NCI-H460 (cell line): ENCODE measurements around the gene SLC25A24. TPM values are rescaled to one million over a fixed set of nuclear protein-coding genes. Genes with fewer than 3 reads are reported as not detected.
"Not testable (repeated sequence)": the region's sequence is repeated elsewhere in the genome, so short reads cannot be mapped to it uniquely, and the experiment has no call there.

Experiments
- DNase-seq: peaks from one replicate; pipeline ENCODE4 v3.0.0-alpha.2; 2016; ENCODE audit warnings: low read depth; ENCODE audit errors: extremely low read depth
- total RNA-seq: library from RNA; depleted of rRNA; stranded (reverse); fragments of >200 nt; shearing (Covaris generic); gene quantifications from 2 replicates; pipeline ENCODE4 v1.2.3, GENCODE V29; 2014

Gene SLC25A24
- total RNA-seq, 1 experiment from 2014 or later = 38.3 TPM

DNA sequence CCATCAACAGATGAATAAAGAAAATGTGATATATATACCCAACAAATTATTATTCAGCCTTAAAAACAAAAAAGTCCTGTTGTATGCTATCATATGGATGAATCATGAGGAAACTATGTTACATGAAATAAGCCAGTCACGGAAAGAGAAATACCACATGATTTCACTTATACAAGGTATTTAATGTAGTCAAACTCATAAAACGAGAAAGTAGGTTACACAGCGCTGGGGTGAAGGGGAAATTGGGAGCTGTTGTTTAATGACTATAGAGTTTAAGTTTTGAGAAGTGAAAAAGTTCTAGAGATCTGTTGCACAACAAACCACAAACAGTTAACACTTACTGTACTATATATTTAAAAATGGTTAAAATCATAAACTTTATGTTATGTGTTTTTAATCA, 58.5 kb downstream of the SLC25A24 start:
- DNase-seq = no peak

DNA sequence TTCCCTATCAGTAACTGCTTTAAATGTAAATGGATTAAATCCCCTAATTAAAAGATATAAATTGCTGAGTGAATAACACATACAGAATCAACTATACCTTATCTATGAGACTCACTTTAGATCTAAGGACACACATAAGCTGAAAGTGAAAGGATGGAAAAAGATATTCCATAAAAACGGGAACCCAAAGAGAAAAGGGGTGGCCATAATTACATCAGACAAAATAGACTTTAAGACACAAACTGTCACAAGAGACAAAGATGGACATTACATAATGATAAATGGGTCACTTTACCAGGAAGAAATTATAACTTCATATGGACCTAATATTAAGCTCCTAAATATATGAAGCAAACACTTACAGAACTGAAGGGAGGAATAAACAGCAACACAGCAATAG, 59.2 kb downstream of the SLC25A24 start:
- no peak for DNase-seq

DNA sequence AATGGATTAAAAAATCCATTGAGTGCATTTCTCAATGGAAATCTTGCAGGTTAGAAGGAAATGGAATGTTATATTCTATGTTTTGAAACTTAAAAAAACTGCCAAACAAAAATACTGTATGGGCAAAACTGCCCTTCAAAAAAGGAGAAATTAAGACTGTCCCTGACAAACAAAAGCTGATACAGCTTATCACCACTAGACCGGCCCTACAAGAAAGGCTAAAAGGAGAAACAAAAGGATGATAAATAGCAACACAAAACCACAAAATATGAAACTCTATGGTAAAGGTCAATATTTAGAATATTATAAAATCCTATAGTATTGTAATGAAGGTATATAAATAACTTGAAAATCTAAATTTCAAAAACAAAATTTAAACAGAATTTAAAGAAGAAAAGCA, 60.0 kb downstream of the SLC25A24 start:
- no peak for DNase-seq

DNA sequence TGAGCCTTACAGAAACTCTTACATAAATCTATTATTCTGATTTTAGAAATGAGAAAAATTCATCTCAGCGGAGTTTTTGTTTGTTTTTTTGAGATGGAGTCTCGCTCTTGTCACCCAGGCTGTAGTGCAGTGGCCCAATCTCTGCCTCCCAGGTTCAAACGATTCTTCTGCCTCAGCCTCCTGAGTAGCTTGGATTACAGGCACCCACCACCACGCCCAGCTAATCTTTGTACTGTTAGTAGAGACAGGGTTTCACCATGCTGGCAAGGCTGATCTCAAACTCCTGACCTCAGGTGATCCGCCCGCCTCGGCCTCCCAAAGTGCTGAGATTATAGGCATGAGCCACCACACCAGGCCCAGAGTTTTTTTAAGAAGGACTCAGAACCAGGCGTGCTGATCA, 60.6 kb downstream of the SLC25A24 start:
- DNase-seq = not testable (repeated sequence)

DNA sequence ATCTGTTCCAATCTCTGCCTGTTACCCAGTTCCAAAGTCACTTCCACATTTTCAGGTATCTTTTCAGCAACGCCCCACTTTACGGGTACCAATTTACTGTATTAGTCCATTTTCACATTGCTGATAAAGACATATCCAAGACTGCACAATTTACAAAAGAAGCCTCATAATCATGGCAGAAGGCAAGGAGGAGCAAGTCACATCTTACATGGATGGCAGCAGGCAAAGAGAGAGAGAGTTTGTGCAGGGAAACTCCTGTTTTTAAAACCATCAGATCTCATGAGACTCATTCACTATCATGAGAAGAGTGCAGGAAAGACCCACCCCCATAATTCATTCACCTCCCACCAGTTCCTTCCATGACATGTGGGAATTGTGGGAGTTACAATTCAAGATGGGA, 67.0 kb downstream of the SLC25A24 start:
- DNase-seq = not testable (repeated sequence)

DNA sequence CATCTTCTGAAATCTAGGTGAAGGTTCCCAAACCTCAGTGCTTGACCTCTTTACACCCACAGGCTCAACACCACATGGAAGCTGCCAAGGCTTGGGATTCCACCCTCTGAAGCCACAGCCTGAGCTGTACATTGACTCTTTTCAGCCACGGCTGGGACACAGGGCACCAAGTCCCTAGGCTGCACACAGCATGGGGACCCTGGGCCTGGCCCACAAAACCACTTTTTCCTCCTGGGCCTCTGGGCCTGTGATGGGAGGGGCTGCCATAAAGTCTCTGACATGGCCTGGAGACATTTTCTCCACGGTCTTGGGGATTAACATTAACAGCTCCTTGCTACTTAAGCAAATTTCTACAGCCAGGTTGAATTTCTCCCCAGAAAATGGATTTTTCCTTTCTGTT, 67.8 kb downstream of the SLC25A24 start:
- not testable (repeated sequence) for DNase-seq

DNA sequence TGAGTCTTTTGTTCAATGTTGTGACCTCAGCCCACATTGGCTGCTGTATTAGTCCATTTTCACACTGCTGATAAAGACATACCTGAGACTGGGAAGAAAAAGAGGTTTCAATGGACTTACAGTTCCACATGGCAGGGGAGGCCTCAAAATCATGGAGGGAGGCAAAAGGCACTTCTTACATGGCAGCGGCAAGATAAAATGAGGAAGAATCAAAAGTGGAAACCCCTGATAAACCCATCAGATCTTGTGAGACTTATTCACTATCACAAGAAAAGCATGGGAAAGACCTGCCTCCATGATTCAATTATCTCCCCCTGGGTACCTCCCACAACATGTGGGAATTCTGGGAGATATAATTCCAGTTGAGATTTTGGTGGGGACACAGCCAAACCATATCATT, 68.9 kb downstream of the SLC25A24 start:
- DNase-seq = not testable (repeated sequence)

DNA sequence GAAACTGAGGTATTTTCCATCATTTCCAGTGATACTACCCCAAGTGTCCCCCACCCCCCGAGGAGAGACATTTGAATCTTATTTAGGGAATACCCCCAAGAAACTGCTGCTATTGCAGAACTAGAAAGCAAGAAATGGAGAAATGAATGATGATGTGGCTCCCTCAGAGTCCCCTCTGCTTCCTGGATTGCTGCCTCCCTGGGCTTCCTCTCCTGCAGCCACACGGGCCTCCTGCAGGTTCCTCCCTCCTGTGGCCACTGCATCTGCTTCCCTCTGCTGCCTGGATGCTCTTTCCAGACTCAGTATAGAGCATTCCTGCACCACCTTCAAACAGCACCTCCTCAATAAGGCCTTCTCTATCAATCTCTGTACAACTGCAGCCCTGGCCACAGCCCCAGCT, 69.3 kb downstream of the SLC25A24 start:
- DNase-seq = no peak

DNA sequence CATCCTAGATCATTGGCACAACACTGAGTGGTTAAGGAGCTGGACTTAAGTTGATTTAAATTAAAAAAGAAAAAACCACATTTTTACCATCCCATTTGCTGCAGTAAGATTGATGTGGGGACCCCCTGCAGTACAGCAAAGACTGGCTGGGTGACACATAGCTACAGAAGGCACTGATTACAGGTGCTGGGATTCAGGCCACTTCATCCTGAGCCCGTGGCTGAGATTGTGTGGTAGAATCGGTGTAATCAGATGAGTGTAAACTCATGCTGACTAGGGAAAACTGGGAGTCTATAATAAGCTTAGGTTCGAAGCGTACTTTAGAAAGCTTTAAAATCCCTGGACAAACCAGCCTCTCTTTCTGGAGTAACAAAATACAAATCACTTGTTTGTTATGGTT, 70.1 kb downstream of the SLC25A24 start:
- no peak for DNase-seq

DNA sequence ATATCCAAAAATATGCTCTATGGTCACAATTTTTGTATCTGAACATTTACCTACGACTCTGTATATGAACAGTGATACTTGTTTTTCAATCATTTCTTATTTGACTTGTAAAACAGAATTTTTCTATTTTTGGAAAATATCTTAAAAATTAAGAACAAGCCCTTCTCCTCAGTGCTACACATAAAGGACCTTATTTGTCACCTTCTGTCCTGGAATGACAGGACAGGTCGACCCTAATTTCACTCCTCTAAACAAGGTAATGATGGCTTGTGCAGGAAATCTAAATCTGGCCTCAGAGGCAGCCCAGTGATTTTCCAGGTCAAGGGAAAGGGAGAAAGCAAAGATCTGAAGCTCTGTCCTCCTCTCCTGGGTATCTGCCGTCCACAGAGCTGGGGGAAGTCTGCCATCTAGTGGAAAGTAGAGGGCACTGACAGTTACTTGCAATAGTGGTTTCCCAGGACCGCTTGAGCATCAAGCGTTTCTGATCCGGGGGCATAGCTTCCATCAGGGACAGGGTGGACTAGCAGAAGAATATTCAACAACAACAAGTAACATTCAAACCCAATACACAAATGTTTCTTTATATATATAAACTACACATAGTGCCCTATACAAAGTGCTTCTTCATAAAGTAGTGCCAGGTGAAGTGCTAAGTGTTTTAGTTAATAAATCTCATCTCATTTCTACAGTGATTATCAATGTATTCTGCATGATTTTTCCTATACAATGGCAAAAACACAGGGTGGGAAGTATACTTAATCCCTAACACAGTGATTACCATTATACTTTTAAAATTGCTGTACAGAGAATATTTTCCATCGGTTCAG, 74.6 kb downstream of the SLC25A24 start:
- DNase-seq = peak; percentile 57

DNA sequence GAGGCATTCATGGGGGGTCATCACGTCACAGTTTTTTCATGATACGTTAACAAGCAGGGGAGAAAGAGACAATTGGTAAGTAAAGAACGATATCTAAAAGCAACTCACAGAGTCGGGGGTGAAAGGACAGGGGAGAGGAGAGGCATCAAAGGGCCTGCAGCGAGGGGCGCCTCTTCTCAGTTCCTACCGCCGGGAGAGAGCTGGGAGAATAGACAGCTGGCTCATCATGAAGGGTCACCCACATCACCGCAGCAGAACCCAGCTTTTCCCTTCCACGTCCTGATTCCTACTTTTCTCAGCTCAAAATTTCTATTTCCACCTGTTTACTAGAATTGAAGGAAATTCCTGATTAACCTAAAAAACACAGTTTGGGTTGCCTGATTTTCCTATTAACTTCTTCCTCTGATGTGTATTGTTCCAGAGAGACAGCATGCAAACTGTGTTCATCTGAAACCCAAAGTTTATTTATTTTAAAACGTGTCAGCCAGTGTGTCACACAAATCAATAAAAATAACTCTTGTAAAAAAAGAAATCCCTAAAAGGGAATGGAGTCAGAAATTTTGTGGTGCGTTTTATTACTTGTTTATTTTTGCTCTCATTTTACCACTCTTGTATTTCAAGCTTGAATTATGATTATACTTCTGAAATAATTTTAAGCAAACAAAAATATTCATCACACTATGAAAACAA, 75.4 kb downstream of the SLC25A24 start:
- no peak for DNase-seq

DNA sequence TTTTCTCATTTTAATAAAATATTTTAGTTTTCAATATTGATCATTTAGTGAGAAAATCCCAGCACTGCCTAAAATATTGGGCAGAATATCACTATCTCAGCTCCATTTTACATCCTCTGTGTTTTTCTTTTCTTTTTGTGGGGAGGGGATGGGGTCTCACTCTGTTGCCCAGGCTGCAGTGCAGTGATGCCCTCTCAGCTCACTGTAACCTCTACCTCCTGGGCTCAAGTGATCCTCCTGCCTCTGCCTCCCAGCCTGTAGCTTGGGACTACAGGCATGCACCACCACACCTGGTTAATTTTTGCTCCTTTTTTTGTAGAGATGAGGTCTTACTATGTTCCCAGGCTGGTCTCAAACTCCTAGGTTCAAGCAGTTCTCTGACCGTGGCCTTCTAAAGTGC, 76.1 kb downstream of the SLC25A24 start:
- DNase-seq = no peak

DNA sequence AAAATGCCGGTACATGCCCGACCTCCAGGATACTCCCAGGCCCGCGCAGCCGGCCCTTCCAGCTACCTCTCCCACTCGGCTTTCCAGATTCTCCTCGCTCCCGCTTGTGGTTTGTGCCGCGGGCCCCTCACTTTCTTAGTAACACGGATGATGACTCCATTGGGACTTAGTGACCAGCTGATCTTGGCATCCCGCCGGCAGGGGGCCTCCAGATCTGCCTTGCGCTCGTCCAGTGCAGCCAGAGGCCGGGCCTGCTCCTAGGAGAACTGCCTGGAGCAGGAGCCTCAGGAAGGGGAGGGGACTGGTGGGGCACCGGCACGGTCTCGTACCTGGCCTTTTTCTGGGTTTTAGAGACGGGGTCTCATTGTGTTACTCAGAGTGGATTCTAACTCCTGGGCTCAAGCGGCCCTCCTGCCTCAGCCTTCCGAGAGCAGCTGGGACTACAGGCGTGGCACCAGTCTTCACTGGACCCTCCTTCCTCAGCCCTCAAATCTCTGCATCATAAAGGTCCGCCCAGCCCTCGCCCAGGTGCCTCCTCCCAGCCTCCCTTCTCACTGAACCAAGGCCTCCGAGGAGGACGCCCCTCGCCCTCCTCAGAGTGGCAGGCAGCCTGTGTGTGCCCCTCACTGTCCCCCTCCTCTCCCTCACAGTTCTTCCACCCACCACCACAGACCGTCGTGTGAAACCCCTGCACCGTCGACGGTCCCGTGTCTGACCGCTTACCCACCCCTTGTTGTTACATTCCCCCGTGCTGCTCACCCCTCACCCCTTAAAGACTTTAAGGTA, 78.6 kb downstream of the SLC25A24 start:
- DNase-seq = no peak

DNA sequence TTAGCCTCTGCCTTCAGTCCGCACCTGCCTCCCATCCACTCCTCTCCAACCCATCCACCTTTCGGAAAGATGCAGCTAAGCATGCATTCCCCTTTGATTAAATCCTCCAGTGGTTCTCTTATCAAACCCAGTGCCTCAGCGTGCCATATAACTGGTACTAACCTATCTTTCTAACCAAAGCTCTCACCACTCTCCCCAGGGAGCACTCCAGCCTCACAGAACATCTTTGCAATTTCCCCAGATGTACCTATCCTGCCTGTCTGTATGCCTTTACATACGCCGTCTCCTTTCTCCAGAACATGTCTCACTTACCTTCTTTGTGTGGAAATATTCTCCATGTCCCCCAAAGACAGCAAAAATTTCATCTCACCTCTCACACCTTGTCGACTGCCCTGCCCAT, 80.0 kb downstream of the SLC25A24 start:
- DNase-seq = no peak

DNA sequence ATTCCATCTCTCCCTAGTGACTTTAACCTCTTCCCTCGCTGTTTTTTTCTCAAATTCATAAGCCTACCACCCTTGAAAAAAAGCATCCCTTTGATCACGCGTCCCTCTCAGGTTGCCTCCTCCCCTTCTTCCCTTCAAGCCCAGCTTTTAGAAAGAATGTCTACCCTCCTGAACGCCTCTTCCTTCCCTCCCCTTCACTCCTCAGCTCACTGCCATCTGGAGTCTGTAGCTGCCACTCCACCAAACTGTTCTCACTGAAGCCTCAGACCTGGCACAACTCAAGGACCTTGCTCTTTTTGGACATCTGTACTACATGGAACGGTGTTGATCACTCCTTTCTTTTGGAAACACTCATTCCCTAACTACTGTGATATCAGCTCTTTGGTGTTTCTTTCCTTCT, 80.6 kb downstream of the SLC25A24 start:
- no peak for DNase-seq

DNA sequence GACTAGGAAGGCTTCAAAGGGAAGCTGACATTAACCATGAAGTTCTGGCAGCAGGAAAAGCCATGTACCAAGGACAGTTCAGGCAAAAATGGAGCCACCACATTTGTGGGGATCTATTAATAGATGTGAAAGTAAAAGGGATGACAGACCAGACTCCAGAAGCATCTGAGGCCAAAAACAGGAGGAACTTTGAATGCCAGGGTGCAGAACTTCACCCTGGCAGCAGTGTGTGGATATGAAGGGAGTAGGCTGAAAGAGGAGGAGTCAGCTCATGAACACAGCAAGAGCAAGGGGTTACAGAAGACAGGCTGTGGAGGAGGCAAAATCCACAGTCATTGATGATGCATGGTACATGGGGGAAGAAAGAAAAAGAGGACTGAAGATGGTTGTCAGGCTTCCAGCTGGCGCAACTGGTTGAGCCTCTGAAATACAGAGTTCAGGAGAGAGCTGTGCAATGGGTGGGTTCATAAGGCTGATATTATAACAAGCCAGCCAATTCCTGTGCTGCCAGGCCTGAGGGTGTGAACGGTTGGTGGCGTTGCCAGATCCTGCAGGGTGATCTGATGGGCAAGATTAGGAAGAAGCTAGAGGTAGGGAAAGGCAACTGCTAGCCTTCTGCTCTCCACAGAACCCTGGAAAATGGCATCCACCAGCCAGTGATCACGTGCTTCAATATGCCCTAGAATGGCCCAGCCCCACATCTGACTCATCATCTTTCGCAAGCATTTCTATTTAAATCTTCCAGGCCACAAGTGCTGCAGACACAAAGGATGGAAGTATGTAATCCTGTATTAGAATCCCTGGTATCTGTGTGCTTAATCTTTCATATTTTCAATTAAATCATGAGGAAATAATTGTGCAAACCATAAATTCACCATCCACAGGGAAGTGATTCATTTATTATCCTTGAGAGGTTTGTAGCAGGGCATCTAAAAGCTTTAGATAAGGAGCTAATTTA, 81.9 kb downstream of the SLC25A24 start:
- DNase-seq = peak; percentile 33

DNA sequence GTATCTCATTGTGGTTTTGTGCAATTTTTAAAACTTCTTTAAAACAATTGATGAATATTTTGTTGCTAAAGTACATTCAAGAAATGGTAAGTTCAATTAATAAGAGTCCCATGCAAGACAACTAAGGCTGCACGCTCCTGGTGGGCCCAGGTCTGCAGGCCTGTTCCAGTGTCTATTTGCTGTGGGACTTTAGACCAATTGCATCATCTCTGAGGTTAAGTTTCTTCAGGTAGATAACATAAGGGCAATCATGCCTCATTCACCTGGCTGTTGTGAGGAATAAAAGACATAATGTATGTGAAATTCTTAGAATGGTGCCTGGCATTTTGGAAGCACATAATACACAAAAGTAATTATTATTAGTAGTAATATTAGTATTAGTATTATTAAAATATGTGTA, 82.9 kb downstream of the SLC25A24 start:
- DNase-seq = no peak

DNA sequence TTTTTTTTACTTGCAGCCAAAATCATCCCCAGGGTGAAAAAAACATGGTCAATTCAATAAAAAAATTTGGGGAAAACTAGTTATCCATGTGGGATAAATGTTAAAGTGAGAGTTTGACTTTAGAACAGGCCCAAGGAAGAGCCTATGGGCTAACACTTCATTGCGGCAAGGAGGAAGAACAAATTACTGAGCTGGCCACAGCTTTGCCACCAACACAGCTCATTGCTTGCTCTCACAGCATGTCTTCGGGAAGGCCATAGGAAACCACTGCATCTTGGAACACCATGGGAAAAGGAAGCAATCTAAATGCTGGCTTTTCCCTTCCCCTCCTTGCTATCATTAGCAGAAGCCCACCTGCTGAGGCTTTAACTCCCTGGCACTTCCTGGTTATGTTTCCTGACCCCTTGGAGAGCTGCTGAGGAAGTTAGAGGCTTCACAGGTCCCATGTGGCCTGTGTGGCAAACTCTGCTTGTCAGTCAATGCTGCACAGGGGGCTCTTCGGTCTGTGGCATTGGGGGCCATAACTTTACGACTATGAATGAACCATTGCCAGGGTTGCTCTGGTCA, 86.0 kb downstream of the SLC25A24 start:
- no peak for DNase-seq

DNA sequence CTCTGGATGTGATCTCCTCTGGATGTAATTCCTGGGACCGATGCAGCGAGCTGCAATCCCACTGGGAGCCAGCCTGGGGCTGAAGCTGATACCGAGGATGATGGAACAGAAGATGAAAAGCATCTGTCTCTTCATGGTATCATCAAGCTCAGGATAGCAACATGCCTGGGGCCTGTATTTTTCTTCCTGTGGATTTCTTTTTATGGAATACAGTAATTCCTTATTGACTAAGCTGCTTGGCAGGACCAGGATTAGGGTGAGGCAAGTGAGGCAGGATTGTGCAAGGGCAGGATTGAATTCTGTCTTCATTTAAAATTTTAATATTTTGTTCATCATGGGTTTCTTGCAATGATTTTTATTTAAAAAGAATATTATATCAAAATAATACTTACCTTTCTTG, 86.6 kb downstream of the SLC25A24 start:
- no peak for DNase-seq
